Measurements from ENCODE around the gene NBPF1. TPM values are rescaled to one million over a fixed set of nuclear protein-coding genes. Genes with fewer than 3 reads are reported as not detected.

The NBPF1 gene
- total and polyA plus RNA-seq, 9 of the 15 experiments (the other 6 are each of a cell fraction or from before 2014, with no cell fraction given), result 5.2 to 42.6 (median 24.1) TPM

DNA sequence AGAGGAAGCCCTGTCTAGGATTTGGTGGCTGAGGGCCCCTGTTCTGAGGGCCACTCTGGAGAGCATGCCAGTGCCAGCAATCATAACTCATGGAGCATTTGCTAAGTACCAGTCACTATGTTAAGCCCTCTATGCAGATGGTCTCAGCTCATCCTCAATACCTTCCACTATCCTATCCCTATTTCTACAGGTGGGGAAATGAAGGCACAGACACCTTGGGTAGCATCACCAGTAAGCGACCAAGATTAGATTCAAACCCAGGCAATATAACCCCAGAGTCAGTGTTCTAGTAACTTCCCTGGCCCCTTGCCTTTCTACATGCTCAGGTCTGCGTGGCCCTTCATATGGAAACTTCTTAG is 7.9 kb upstream of the NBPF1 start:
- DNase-seq (ENCODE audit: extremely low read depth in 1 of 4, low spot score in 3 of 4) (no peak), FAIRE-seq (no peak), ATAC-seq (peak; percentile 7; the same call in 1 of the 3 replicates)
- POLR2A ChIA-PET, result interaction anchor here (0.6 to 3.2 kb wide), 29 partner anchors 9 to 450 kb away, joined by 3 to 42 read pairs (median 4); partner anchors contain the start of gene RNU1-2
- Histone ChIP-seq H3K27ac (ENCODE audit: extremely low read depth, low read depth, low read length) (no peak overlapping the region), H3K9ac (ENCODE audit: insufficient read depth in 1 of 2, low read depth in 2 of 2, low read length in 2 of 2) (no peak overlapping the region), H3K4me3 (no peak overlapping the region), H3K36me3 (ENCODE audit: control insufficient read depth, insufficient read depth, low read length) (peaks cover 76% of the 10 kb centered on the region), H3K27me3 (ENCODE audit: control insufficient read depth in 2 of 2, insufficient read depth in 2 of 2, low read length in 2 of 2) (no peaks in the 10 kb centered on the region), H2AFZ (ENCODE audit: low read depth, low read length) (no peak overlapping the region), H3K4me1 (replicated peaks in 1 of 2; ENCODE audit: control insufficient read depth in 2 of 2, insufficient read depth in 2 of 2, low read length in 2 of 2) (peaks cover 4 to 38% of the 10 kb centered on the region in 2 experiments; a peak in 3 of 5 replicates), H3K79me2 (ENCODE audit: control insufficient read depth, insufficient read depth, low read length) (no peaks in the 10 kb centered on the region), H3K9me3 (replicated peaks; ENCODE audit: control insufficient read depth, insufficient read depth, low read depth, low read length) (no peaks in the 10 kb centered on the region), H4K20me1 (replicated peaks; ENCODE audit: control insufficient read depth, insufficient read depth, low read length) (peaks cover 21% of the 10 kb centered on the region), H3K9me1 (ENCODE audit: control insufficient read depth, insufficient read depth, low read length) (peaks cover 5% of the 10 kb centered on the region), H3K4me2 (ENCODE audit: insufficient read depth, low read length) (no peak overlapping the region)
- WGBS (ENCODE audit: insufficient coverage, low coverage, missing lambda C conversion rate), result 55% methylated on average over 2 of the region's 2 CpGs
- CTCF ChIA-PET (ENCODE audit: low intra/inter-chr PET ratio), result interaction anchor here (0.5 to 2.4 kb wide), 10 partner anchors 8 to 616 kb away, joined by 3 to 34 read pairs (median 4); no protein-coding TSS in a partner anchor
- in situ Hi-C loops (cut with MboI), result loop anchor here (25.0 kb wide), 2 partner anchors 109 to 291 kb away; partner anchors contain the start of genes CROCC and RNU1-1
- intact Hi-C loops (cut with micrococcal nuclease), result loop anchor here (1.0 to 5.0 kb wide), 6 partner anchors 283 to 616 kb away; no protein-coding TSS in a partner anchor
- BruUV-seq (replicated peaks), result TSS peak; percentile 9
- peak; percentile 19 for TF ChIP-seq CHD1 (IDR thresholded peaks at IDR 0.05; ENCODE audit: low read length)
- TF ChIP-seq, protein P1, sequence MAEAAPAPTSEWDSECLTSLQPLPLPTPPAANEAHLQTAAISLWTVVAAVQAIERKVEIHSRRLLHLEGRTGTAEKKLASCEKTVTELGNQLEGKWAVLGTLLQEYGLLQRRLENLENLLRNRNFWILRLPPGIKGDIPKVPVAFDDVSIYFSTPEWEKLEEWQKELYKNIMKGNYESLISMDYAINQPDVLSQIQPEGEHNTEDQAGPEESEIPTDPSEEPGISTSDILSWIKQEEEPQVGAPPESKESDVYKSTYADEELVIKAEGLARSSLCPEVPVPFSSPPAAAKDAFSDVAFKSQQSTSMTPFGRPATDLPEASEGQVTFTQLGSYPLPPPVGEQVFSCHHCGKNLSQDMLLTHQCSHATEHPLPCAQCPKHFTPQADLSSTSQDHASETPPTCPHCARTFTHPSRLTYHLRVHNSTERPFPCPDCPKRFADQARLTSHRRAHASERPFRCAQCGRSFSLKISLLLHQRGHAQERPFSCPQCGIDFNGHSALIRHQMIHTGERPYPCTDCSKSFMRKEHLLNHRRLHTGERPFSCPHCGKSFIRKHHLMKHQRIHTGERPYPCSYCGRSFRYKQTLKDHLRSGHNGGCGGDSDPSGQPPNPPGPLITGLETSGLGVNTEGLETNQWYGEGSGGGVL (CRISPR knock-in tag; IDR thresholded peaks at IDR 0.05), result no peak
- TF ChIP-seq SMAD2 (IDR thresholded peaks at IDR 0.05; ENCODE audit: low read depth, low read length), result no peak
- TF ChIP-seq EZH2 (IDR thresholded peaks at IDR 0.05; ENCODE audit: borderline replicate concordance, low read depth, low read length), result no peak
- peak; percentile 12; the same call in 1 of the 2 replicates for TF ChIP-seq PTBP1 (IDR thresholded peaks at IDR 0.05; ENCODE audit: low read depth, low read length)
- peak; percentile 98 for TF ChIP-seq WHSC1 (IDR thresholded peaks at IDR 0.05; ENCODE audit: low read length)
- no peak for TF ChIP-seq MBD2 (IDR thresholded peaks at IDR 0.05; ENCODE audit: borderline replicate concordance, low read depth)
- TF ChIP-seq ATF1 (CRISPR knock-in tag; IDR thresholded peaks at IDR 0.05), result no peak
- peak; percentile 15; the same call in 1 of the 2 replicates for TF ChIP-seq ATF1 (tag; IDR thresholded peaks at IDR 0.05)
- no peak for TF ChIP-seq KAT2B (IDR thresholded peaks at IDR 0.05; ENCODE audit: low read depth, low read length)
- no peak for TF ChIP-seq GTF2A2 (tag; IDR thresholded peaks at IDR 0.05)
- TF ChIP-seq KDM1A (IDR thresholded peaks at IDR 0.05), result no peak
- TF ChIP-seq, protein P2, sequence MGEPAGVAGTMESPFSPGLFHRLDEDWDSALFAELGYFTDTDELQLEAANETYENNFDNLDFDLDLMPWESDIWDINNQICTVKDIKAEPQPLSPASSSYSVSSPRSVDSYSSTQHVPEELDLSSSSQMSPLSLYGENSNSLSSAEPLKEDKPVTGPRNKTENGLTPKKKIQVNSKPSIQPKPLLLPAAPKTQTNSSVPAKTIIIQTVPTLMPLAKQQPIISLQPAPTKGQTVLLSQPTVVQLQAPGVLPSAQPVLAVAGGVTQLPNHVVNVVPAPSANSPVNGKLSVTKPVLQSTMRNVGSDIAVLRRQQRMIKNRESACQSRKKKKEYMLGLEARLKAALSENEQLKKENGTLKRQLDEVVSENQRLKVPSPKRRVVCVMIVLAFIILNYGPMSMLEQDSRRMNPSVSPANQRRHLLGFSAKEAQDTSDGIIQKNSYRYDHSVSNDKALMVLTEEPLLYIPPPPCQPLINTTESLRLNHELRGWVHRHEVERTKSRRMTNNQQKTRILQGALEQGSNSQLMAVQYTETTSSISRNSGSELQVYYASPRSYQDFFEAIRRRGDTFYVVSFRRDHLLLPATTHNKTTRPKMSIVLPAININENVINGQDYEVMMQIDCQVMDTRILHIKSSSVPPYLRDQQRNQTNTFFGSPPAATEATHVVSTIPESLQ (CRISPR knock-in tag; IDR thresholded peaks at IDR 0.05), result no peak
- no peak for TF ChIP-seq FOS (IDR thresholded peaks at IDR 0.05; ENCODE audit: extremely low read depth, insufficient read length)
- TF ChIP-seq POLR2B (IDR thresholded peaks at IDR 0.05; ENCODE audit: low read depth, partially characterized antibody), result no peak
- TF ChIP-seq SETDB1 (IDR thresholded peaks at IDR 0.05; ENCODE audit: low read length), result peak; percentile 5
- no peak for TF ChIP-seq TSC22D4 (tag; IDR thresholded peaks at IDR 0.05)
- no peak for TF ChIP-seq PRPF4 (IDR thresholded peaks at IDR 0.05; ENCODE audit: insufficient read depth, low read depth, low read length, poor library complexity, severe bottlenecking)
- TF ChIP-seq ZNF316 (IDR thresholded peaks at IDR 0.05), result no peak
- no peak for TF ChIP-seq ZNF75A (CRISPR knock-in tag; IDR thresholded peaks at IDR 0.05)
- TF ChIP-seq, protein P3, sequence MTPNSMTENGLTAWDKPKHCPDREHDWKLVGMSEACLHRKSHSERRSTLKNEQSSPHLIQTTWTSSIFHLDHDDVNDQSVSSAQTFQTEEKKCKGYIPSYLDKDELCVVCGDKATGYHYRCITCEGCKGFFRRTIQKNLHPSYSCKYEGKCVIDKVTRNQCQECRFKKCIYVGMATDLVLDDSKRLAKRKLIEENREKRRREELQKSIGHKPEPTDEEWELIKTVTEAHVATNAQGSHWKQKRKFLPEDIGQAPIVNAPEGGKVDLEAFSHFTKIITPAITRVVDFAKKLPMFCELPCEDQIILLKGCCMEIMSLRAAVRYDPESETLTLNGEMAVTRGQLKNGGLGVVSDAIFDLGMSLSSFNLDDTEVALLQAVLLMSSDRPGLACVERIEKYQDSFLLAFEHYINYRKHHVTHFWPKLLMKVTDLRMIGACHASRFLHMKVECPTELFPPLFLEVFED (CRISPR knock-in tag; conservative IDR thresholded peaks at IDR 0.05), result no peak
